CD4-positive, alpha-beta T cell (primary cell): ENCODE results near the gene AIDA. TPM values are rescaled to one million over a fixed set of nuclear protein-coding genes. Genes with fewer than 3 reads are reported as not detected.
"Not testable (repeated sequence)": the region's sequence is repeated elsewhere in the genome, so short reads cannot be mapped to it uniquely, and the experiment has no call there.

Experiments used
- ATAC-seq: fragments of 200-7000 bp; cut with Tn5 transposase; one replicate; pipeline ENCODE4 v1.10.0; 2022; ENCODE audit warnings: mild to moderate bottlenecking; ENCODE audit not compliant: poor library complexity
- CTCF ChIA-PET: fragments of 350-600 bp; sonication (Branson Sonifier 250); formaldehyde crosslinking; loops from one replicate; lab custom pipeline; 2021; ENCODE audit warnings: antibody characterized with exemption, inconsistent platforms; lab: Charles Lee
- POLR2A ChIA-PET: fragments of 350-600 bp; sonication (Branson Sonifier 250); formaldehyde crosslinking; loops from one replicate; lab custom pipeline; 2021; ENCODE audit warnings: antibody characterized with exemption, inconsistent platforms; lab: Charles Lee
- DNase-seq, 14 experiments: peaks; one replicate each; pipeline ENCODE4 v3.0.0-alpha.2; 2013 to 2020; ENCODE audit warnings: mixed read lengths in 2 of 14
- H3K27ac ChIP-seq, 2 donors: one replicate each; pipeline versions ENCODE4 v1.5.1 to v1.7.0; 2013; ENCODE audit warnings: low read length in 2 of 2, low read depth in 1 of 2, mild to moderate bottlenecking in 1 of 2
- H3K27me3 ChIP-seq, 2 experiments: 1 replicate in 1 of 2; 2 replicates in 1 of 2; pipeline versions ENCODE4 v1.6.1 to v1.7.0; 2013; ENCODE audit warnings: low read length in 2 of 2, control low read depth in 1 of 2, mild to moderate bottlenecking in 1 of 2, moderate library complexity in 1 of 2; ENCODE audit not compliant: insufficient read depth in 2 of 2, control insufficient read depth in 1 of 2
- H3K36me3 ChIP-seq: one replicate; pipeline ENCODE4 v1.6.1; 2013; ENCODE audit warnings: low read length, control low read depth; ENCODE audit not compliant: insufficient read depth
- H3K4me1 ChIP-seq: one replicate; pipeline ENCODE4 v1.6.1; 2013; ENCODE audit warnings: low read length, control low read depth; ENCODE audit not compliant: insufficient read depth
- H3K4me3 ChIP-seq: one replicate; pipeline ENCODE4 v1.5.1; 2013; ENCODE audit warnings: mild to moderate bottlenecking, low read length, moderate library complexity
- H3K9me3 ChIP-seq, 2 experiments: 1 replicate in 1 of 2; 2 replicates in 1 of 2; pipeline versions ENCODE4 v1.6.1 to v1.7.0; 2013; ENCODE audit warnings: low read length in 2 of 2, mild to moderate bottlenecking in 2 of 2, control low read depth in 1 of 2, moderate library complexity in 1 of 2; ENCODE audit not compliant: control insufficient read depth in 1 of 2, insufficient read depth in 1 of 2
- H3K27ac Mint-ChIP-seq: one replicate; pipeline ENCODE4 v1.8.0; 2020; ENCODE audit warnings: mixed read lengths
- H3K27me3 Mint-ChIP-seq: one replicate; pipeline ENCODE4 v1.8.0; 2021; ENCODE audit warnings: mixed read lengths
- H3K36me3 Mint-ChIP-seq: one replicate; pipeline ENCODE4 v1.8.0; 2021; ENCODE audit warnings: low read depth, mixed read lengths
- H3K4me1 Mint-ChIP-seq: one replicate; pipeline ENCODE4 v1.8.0; 2021; ENCODE audit warnings: low read depth, mixed read lengths
- H3K4me3 Mint-ChIP-seq: one replicate; pipeline ENCODE4 v1.8.0; 2020; ENCODE audit warnings: mild to moderate bottlenecking, mixed read lengths
- H3K9me3 Mint-ChIP-seq: one replicate; pipeline ENCODE4 v1.8.0; 2020; ENCODE audit warnings: mixed read lengths
- CTCF ChIP-seq: fragments of 200-600 bp; IDR thresholded peaks from one replicate; pipeline ENCODE4 v1.8.0; 2022; ENCODE audit warnings: antibody characterized with exemption, mild to moderate bottlenecking
- intact Hi-C, 2 experiments: fragments of 100-400 bp; cut with DNase I in 1 of 2; cut with micrococcal nuclease in 1 of 2; formaldehyde crosslinking; loops; one replicate each; pipeline versions ENCODE4 v1.15.1 to v1.9.0; 2023 to 2025; cut with DNase I, micrococcal nuclease
- total RNA-seq, 174 experiments: library from RNA in 2 of 174; stranded (reverse) in 2 of 174; gene quantifications; one replicate each; pipeline ENCODE4 v1.2.3 and lab custom pipeline; 2021 to 2026

The AIDA gene
- total RNA-seq, 2 experiments from 2014 or later: 23.6 to 25.1 TPM

GRCh38 chr1:222750651-222751050, 38.4 kb upstream of the AIDA start:
- no peaks in the 10 kb centered on the region for H3K27me3 ChIP-seq
- TF ChIP-seq CTCF: no peak
- no peak overlapping the region for H3K4me3 ChIP-seq
- no peak overlapping the region for H3K27ac ChIP-seq
- ATAC-seq: no peak
- Mint-ChIP-seq H3K9me3 (no peaks in the 10 kb centered on the region), H3K4me1 (no peaks in the 10 kb centered on the region), H3K4me3 (no peak overlapping the region), H3K27me3 (no peaks in the 10 kb centered on the region), H3K27ac (no peak overlapping the region), H3K36me3 (no peaks in the 10 kb centered on the region)
- ChIA-PET POLR2A (interaction anchor here (0.6 to 0.7 kb wide), 2 partner anchors 68 to 937 kb away, joined by 3 read pairs; no protein-coding TSS in a partner anchor), CTCF (interaction anchor here (1.8 kb wide), 1 partner anchor 373 kb away, joined by 3 read pairs; no protein-coding TSS in a partner anchor)
- H3K9me3 ChIP-seq: no peaks in the 10 kb centered on the region
- no peaks in the 10 kb centered on the region for H3K36me3 ChIP-seq
- DNase-seq: no peak
- H3K4me1 ChIP-seq: no peaks in the 10 kb centered on the region
- intact Hi-C loops: no loop called here

- TF ChIP-seq CTCF: no peak
- Mint-ChIP-seq H3K36me3 (no peaks in the 10 kb centered on the region), H3K4me1 (no peaks in the 10 kb centered on the region), H3K4me3 (no peak overlapping the region), H3K27ac (no peak overlapping the region), H3K27me3 (no peaks in the 10 kb centered on the region), H3K9me3 (no peaks in the 10 kb centered on the region)
- Histone ChIP-seq H3K36me3 (no peaks in the 10 kb centered on the region), H3K4me3 (no peak overlapping the region), H3K27me3 (no peaks in the 10 kb centered on the region), H3K4me1 (no peaks in the 10 kb centered on the region), H3K9me3 (no peaks in the 10 kb centered on the region), H3K27ac (no peak overlapping the region)
- ChIA-PET POLR2A (no interaction called here), CTCF (interaction anchor here (0.8 kb wide), 1 partner anchor 10 kb away, joined by 3 read pairs; no protein-coding TSS in a partner anchor)
- intact Hi-C loops: no loop called here
- DNase-seq (no peak), ATAC-seq (no peak)
Measured at GRCh38 chr1:222749927-222750326, 37.6 kb upstream of the AIDA start.

- H3K9me3 Mint-ChIP-seq, H3K36me3 Mint-ChIP-seq, H3K27me3 Mint-ChIP-seq, ATAC-seq, H3K9me3 ChIP-seq, H3K27me3 ChIP-seq, POLR2A ChIA-PET, H3K4me3 ChIP-seq, H3K27ac ChIP-seq, H3K4me3 Mint-ChIP-seq, DNase-seq, intact Hi-C loops, H3K4me1 Mint-ChIP-seq, H3K36me3 ChIP-seq, H3K27ac Mint-ChIP-seq, H3K4me1 ChIP-seq: not testable (repeated sequence)
- CTCF ChIA-PET: interaction anchor here (0.6 kb wide), 1 partner anchor 200 kb away, joined by 3 read pairs; no protein-coding TSS in a partner anchor
Measured at GRCh38 chr1:222741630-222742457, 29.6 kb upstream of the AIDA start.
